GM13976 (cell line): ENCODE results near the gene RPL37A.

ENCODE experiments used
- DNase-seq: peaks from one replicate; pipeline ENCODE4 v3.0.0; 2012; ENCODE audit warnings: low spot score
- CTCF ChIP-seq: IDR thresholded peaks from 2 replicates; pipeline ENCODE4 v1.5.1; 2012; ENCODE audit warnings: borderline replicate concordance, mild to moderate bottlenecking; ENCODE audit not compliant: insufficient read depth; ENCODE audit errors: extremely low read depth, missing control alignments, control extremely low read depth
- in situ Hi-C: fragments of 300-500 bp; cut with MboI; formaldehyde crosslinking; loops from one replicate; pipeline ENCODE4 v1.12.0; 2022; ENCODE audit warnings: low sequenced_read_pairs, mixed read lengths, inconsistent platforms; ENCODE audit not compliant: unreplicated experiment

The RPL37A gene

DNA sequence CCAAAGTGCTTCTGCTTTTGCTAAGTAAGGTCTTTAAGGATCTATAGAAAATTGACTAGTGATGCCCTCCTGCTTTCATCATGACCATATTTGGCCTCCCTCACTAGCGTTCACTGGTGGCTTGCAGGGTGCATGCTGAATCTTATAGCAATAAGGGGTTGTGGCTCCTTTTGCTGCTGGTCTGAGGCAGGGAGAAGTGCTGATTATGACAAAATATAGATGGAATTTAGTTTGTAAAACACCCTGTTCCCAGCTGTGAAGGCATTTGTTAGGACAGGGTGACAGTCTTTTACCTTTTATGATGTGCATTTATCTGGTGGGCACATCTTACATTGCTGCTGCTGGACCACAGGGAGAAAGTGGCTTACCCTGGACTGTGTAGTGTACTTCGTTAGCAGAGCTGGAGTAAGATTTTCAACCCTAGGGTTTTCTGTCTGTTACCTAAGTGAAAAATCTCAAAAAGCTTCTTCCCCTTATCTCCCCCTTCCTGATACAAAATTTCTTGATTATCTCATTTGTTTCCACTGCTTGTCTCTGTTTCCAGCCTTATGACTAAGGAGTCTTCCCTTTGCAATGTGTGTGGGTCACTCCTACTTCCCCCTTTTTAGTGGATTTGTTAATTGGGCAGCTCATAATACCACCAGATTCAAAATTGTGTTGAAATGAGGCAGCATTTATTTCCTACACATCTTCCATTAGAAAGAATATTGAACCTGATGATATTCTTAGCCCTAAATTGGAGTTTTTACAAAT lies 21.2 kb upstream of the RPL37A start:
- no peak for DNase-seq
- in situ Hi-C loops: no loop called here
- TF ChIP-seq CTCF: no peak

DNA sequence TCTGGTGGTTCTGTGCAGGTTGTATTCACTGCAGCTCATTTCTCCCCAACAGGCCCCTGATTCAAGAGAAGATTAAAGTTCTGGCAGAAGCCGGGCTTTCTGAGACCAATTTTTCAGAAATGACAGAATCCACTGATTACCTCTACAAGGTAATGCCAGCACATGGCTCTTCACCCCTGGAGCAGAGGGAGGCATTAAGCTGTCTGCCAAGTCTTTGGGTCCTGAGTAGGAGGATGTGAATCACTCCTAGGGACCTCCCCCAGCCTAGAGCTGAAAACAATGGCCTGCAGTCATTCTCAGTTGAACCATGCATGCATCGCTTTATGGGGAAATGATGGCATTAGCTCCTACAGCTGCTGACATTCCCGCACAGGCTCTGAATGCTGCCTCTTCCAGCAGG lies 20.5 kb upstream of the RPL37A start:
- TF ChIP-seq CTCF: no peak
- in situ Hi-C loops: no loop called here
- no peak for DNase-seq

GRCh38 chr2:216478791-216479190 lies 19.9 kb upstream of the RPL37A start:
- TF ChIP-seq CTCF: no peak
- in situ Hi-C loops: no loop called here
- DNase-seq: no peak

DNA sequence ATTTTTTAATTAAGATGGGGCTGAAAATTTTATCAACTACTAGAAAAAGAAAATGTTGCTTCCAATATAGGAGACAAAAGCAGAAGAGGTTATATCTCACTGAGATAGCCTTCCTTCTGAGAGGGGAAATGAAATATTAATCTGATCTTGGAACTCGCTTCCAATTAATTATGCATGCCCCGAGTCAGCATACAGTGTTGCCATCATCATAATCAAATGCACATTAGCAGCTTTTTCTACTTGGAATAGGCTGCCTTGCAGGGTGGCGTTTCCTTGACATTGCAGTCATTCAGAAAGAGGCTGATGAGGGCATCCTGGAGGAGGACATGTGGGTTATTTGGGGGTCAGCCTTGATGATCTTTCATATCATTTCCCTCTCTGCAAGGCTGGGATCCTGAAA lies 18.4 kb upstream of the RPL37A start:
- no peak for TF ChIP-seq CTCF
- in situ Hi-C loops: no loop called here
- no peak for DNase-seq

DNA sequence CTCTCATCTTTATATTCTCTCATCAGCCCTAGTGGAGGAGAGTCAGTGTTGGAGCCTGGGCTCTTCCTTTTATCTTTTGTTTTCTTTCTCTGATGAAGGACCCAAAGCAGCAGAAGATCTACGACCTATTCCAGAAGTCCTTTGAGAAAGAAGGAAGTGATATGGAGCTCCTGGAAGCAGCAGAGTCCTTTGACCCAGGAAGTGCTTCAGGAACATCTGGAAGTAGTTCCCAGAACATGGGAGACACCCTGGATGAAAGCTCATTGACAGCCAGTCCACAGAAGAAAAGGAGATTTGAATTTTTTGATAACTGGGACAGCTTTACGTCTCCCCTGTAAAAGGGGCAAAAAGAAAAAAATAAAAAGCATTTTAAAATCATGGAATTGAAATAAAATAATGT lies 16.0 kb upstream of the RPL37A start:
- in situ Hi-C loops: no loop called here
- no peak for TF ChIP-seq CTCF
- DNase-seq: no peak

DNA sequence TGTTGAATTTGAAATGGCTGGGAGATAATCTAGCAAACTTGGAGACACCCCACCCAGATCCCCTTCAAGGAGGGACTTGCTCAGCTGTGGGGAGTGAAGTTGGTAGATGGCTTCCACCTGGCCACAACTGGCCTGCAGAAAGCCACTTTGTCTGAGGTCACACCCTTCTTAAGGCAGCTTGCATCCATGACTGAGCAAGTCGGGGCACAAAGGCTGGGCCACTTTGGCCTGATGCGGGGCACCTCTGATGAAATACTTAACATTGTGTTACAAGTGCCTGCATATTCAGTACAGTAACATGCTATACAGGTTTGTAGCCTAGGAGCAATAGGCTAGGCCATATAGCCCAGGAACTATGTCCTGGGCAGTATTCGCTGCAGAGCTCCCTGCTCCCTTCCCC lies 13.4 kb upstream of the RPL37A start:
- TF ChIP-seq CTCF: no peak
- no peak for DNase-seq
- in situ Hi-C loops: no loop called here
